HepG2 (cell line): ENCODE results near the gene CGNL1. TPM values are rescaled to one million over a fixed set of nuclear protein-coding genes. Genes with fewer than 3 reads are reported as not detected.

Experiments
- CENPT ChIP-seq: sonication (generic); formaldehyde crosslinking; IDR thresholded peaks from 2 replicates; pipeline ENCODE4 v1.8.0; 2022; ENCODE audit warnings: low read depth, mild to moderate bottlenecking, moderate library complexity, missing genetic modification reagents
- MAF1 ChIP-seq: sonication (generic); formaldehyde crosslinking; IDR thresholded peaks from 2 replicates; pipeline ENCODE4 v1.5.0; 2020; ENCODE audit warnings: missing genetic modification reagents, borderline replicate concordance
- MLXIP ChIP-seq: sonication (generic); formaldehyde crosslinking; IDR thresholded peaks from 2 replicates; pipeline ENCODE4 v1.9.0; 2021; ENCODE audit warnings: missing genetic modification reagents, borderline replicate concordance
- PRDM10 ChIP-seq: sonication (generic); formaldehyde crosslinking; IDR thresholded peaks from 2 replicates; pipeline ENCODE4 v1.4.0; 2020; ENCODE audit warnings: low read depth, missing genetic modification reagents
- PRDM15 ChIP-seq: sonication (generic); formaldehyde crosslinking; IDR thresholded peaks from 2 replicates; pipeline ENCODE4 v1.4.0; 2020; ENCODE audit warnings: missing genetic modification reagents
- TBX2 ChIP-seq: sonication (generic); formaldehyde crosslinking; IDR thresholded peaks from 2 replicates; pipeline ENCODE4 v1.5.0; 2020; ENCODE audit warnings: missing genetic modification reagents, mild to moderate bottlenecking, borderline replicate concordance
- TFDP1 ChIP-seq: IDR thresholded peaks from 2 replicates; pipeline ENCODE4 v1.6.1; 2016; ENCODE audit warnings: missing compliant biosample characterization, missing genetic modification reagents, borderline replicate concordance
- ZBTB1 ChIP-seq: sonication (generic); formaldehyde crosslinking; IDR thresholded peaks from 2 replicates; pipeline ENCODE4 v1.4.0; 2020; ENCODE audit warnings: missing genetic modification reagents, borderline replicate concordance
- ZBTB38 ChIP-seq: sonication (generic); formaldehyde crosslinking; IDR thresholded peaks from 2 replicates; pipeline ENCODE4 v1.5.1; 2020; ENCODE audit warnings: mild to moderate bottlenecking, missing genetic modification reagents
- ZNF576 ChIP-seq: sonication (generic); formaldehyde crosslinking; IDR thresholded peaks from 2 replicates; pipeline ENCODE4 v1.4.0; 2020; ENCODE audit warnings: mild to moderate bottlenecking, missing genetic modification reagents
- ZNF740 ChIP-seq: sonication (generic); formaldehyde crosslinking; IDR thresholded peaks from 2 replicates; pipeline ENCODE4 v1.4.0; 2020; ENCODE audit warnings: missing genetic modification reagents
- ZNF781 ChIP-seq: sonication (generic); formaldehyde crosslinking; IDR thresholded peaks from 2 replicates; pipeline ENCODE4 v1.5.1; 2020; ENCODE audit warnings: borderline replicate concordance, mild to moderate bottlenecking, missing genetic modification reagents; ENCODE audit errors: not compliant biosample characterization
- ZNF891 ChIP-seq: sonication (generic); formaldehyde crosslinking; IDR thresholded peaks from 2 replicates; pipeline ENCODE4 v1.5.0; 2020; ENCODE audit warnings: mild to moderate bottlenecking, missing genetic modification reagents
- ZSCAN22 ChIP-seq: sonication (generic); formaldehyde crosslinking; IDR thresholded peaks from 2 replicates; pipeline ENCODE4 v1.4.0; 2020; ENCODE audit warnings: mild to moderate bottlenecking, missing genetic modification reagents
- polyA plus RNA-seq, 8 experiments: library from polyadenylated mRNA; depleted of rRNA in 3 of 8; stranded (reverse) in 7 of 8; unstranded in 1 of 8; fragments of >200 nt; fragmentation: Illumina TruSeq in 4 of 8; extraction: Trizol in 4 of 8; gene quantifications; 2 replicates each; pipeline versions ENCODE4 v1.2.1 to v1.2.3, GENCODE V29; 2011 to 2016; ENCODE audit warnings: low read depth in 4 of 8, missing spikeins in 1 of 8, mixed read lengths in 1 of 8; ENCODE audit not compliant: insufficient read depth in 1 of 8
- total RNA-seq, 5 experiments: library from RNA; depleted of rRNA; stranded (reverse); fragments of >200 nt; fragmentation: Illumina TruSeq; extraction: Trizol; gene quantifications; 2 replicates each; pipeline ENCODE4 v1.2.3, GENCODE V29; 2016; ENCODE audit warnings: low read depth in 1 of 5

The CGNL1 gene
- total and polyA plus RNA-seq, 2 of the 13 experiments (the other 11 are each of a cell fraction or from before 2014, with no cell fraction given) = 5.6 to 15.6 TPM

- TF ChIP-seq PRDM10 (CRISPR knock-in tag) = peak; percentile 60; the same call in 1 of the 2 replicates
- TF ChIP-seq CENPT (CRISPR knock-in tag) = no peak
- TF ChIP-seq ZNF576 (CRISPR knock-in tag) = no peak
- peak; percentile 96 for TF ChIP-seq TBX2 (CRISPR knock-in tag)
- TF ChIP-seq TFDP1 (CRISPR knock-in tag) = peak; percentile 57; the same call in 1 of the 2 replicates
- no peak for TF ChIP-seq MAF1 (CRISPR knock-in tag)
- peak; percentile 34; the same call in 1 of the 2 replicates for TF ChIP-seq ZNF740
- TF ChIP-seq MLXIP (CRISPR knock-in tag) = no peak
- TF ChIP-seq PRDM15 (CRISPR knock-in tag) = no peak
- TF ChIP-seq ZBTB1 (CRISPR knock-in tag) = no peak
- TF ChIP-seq ZNF891 (CRISPR knock-in tag) = no peak
- no peak for TF ChIP-seq ZNF781
- 0 out of 2 replicates have a peak, but pooled peaks have one; percentile 21 for TF ChIP-seq ZSCAN22
- peak; percentile 76 for TF ChIP-seq ZBTB38 (CRISPR knock-in tag)
Observed at GRCh38 chr15:57496946-57497869, 120.9 kb downstream of the CGNL1 start (continued).
